CD4-positive, alpha-beta T cell treated with Interleukin-15 for 1 hour (primary cell): ENCODE results near the gene TCHH.

ENCODE experiments used
- DNase-seq: peaks from one replicate; pipeline ENCODE4 v3.0.0-alpha.2; 2020

The TCHH gene

DNA sequence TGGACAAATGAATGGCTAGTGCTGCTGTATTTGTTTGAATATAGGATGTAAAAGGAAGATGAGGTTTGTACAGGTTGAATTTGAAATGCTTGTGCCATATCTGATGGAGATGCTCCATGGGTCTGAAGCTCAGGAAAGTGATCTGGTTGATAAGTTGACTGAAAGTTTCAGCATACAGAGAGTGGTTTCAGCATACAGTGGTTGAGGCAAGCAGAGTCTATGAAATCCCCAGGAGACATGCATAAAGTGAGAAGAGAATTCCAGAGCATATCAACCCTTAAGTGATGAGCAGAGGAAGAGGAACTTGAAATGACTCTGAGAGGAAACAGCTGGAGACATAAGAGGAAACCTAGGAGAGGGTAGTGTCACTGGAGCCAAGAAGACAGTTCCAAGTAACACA is 48.1 kb downstream of the TCHH start:
- DNase-seq, result no peak

DNA sequence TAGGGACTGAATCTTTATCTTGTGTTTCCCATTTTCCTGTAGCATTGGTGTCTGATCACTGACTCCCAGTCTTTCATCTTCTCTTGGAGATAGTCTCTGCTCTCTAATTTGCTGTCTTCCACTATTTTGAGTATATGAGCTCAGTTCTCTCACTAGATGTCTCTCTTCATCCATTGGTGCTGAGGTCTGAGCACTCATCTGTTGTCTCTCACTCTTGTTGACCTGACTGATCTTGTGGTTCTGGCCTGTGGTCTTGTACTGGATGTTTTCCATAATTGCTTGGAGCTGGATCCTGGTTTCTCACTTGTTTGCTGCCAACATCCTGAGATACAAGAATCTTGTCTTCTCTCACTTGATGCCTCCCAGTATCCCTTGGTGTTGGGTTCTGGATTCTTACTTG is 53.3 kb downstream of the TCHH start:
- DNase-seq, result no peak
